Panc1 (cell line): ENCODE results near the gene MREG.

Source experiments
- CTCF ChIP-seq: fragments of 450-650 bp; IDR thresholded peaks from 2 replicates; pipeline ENCODE4 v1.5.1; 2017; ENCODE audit warnings: mild to moderate bottlenecking
- POLR2AphosphoS5 ChIP-seq: IDR thresholded peaks from 2 replicates; pipeline ENCODE4 v1.6.1; 2012; ENCODE audit warnings: mild to moderate bottlenecking, low read depth, low read length, moderate library complexity
- SIN3A ChIP-seq: IDR thresholded peaks from 2 replicates; pipeline ENCODE4 v1.6.1; 2012; ENCODE audit warnings: low read depth, mild to moderate bottlenecking, low read length, moderate library complexity, borderline replicate concordance; ENCODE audit not compliant: insufficient read depth

- TF ChIP-seq CTCF (no peak; the same call in 1 of the 2 replicates), POLR2AphosphoS5 (no peak), SIN3A (no peak)
Measured at GRCh38 chr2:216059233-216059834, 46.0 kb upstream of the MREG start.
